ENCODE measurements around the gene ZNRF3.

GRCh38 chr22:28953403-28953802, 70.0 kb downstream of the ZNRF3 start:
- no peak for TF ChIP-seq POLR2A (IDR thresholded peaks at IDR 0.05)
- TF ChIP-seq CTCF (IDR thresholded peaks at IDR 0.05) = no peak
